Uterus (tissue), 4 donors: ENCODE measurements around the gene CCDC195. TPM values are rescaled to one million over a fixed set of nuclear protein-coding genes. Genes with fewer than 3 reads are reported as not detected.

Experiments
- DNase-seq, 2 donors: peaks; one replicate each; pipeline ENCODE4 v3.0.0-alpha.2; 2019 to 2020
- H3K27ac ChIP-seq, 2 donors: fragments of 200-600 bp; sonication (generic); 1 replicate in 1 of 2; 2 replicates in 1 of 2; pipeline ENCODE4 v1.5.1; 2016 to 2018
- H3K27me3 ChIP-seq, 2 donors: fragments of 200-600 bp; sonication (generic); one replicate each; pipeline ENCODE4 v1.5.1; 2018 to 2019; ENCODE audit warnings: control low read depth in 1 of 2
- H3K36me3 ChIP-seq, 2 donors: fragments of 200-600 bp; sonication (generic); one replicate each; pipeline ENCODE4 v1.5.1; 2019; ENCODE audit warnings: control low read depth in 1 of 2
- H3K4me1 ChIP-seq, 2 donors: fragments of 200-600 bp; sonication (generic); one replicate each; pipeline ENCODE4 v1.5.1; 2018 to 2019; ENCODE audit warnings: control low read depth in 1 of 2
- H3K4me3 ChIP-seq, 2 donors: fragments of 200-600 bp; sonication (generic); 1 replicate in 1 of 2; 2 replicates in 1 of 2; pipeline ENCODE4 v1.5.1; 2018 to 2019; ENCODE audit warnings: mild to moderate bottlenecking in 1 of 2
- H3K9me3 ChIP-seq, 2 donors: fragments of 200-600 bp; sonication (generic); one replicate each; pipeline ENCODE4 v1.5.1; 2019; ENCODE audit warnings: control low read depth in 1 of 2
- POLR2A ChIP-seq, 2 donors: fragments of 450-650 bp; IDR thresholded peaks; one replicate each; pipeline ENCODE4 v1.6.1; 2016; ENCODE audit warnings: antibody characterized with exemption in 2 of 2, mild to moderate bottlenecking in 1 of 2, moderate library complexity in 1 of 2
- intact Hi-C: fragments of 100-400 bp; cut with DNase I; formaldehyde crosslinking; loops from one replicate; pipeline ENCODE4 v1.15.1; 2023; ENCODE audit warnings: low total_unique reads
- total RNA-seq, 4 donors: library from RNA; depleted of rRNA in 3 of 4; stranded (reverse); fragments of >200 nt in 3 of 4; gene quantifications; one replicate each; pipeline versions ENCODE4 v1.1.0 to v1.2.4, GENCODE V29; 2014 to 2023
- TF ChIP-seq, protein P1 (sequence below), 4 experiments: fragments of 200-600 bp in 2 of 4; fragments of 450-650 bp in 2 of 4; sonication (generic) in 2 of 4; IDR thresholded peaks; one replicate each; pipeline ENCODE4 v1.5.1; 2016 to 2019; ENCODE audit warnings: antibody characterized with exemption in 4 of 4, mild to moderate bottlenecking in 2 of 4, moderate library complexity in 1 of 4
- donor health status: DM: yes; HTN: yes; CAD: no.

Gene CCDC195
- total RNA-seq, 4 donors from 2014 or later, result not detected

DNA sequence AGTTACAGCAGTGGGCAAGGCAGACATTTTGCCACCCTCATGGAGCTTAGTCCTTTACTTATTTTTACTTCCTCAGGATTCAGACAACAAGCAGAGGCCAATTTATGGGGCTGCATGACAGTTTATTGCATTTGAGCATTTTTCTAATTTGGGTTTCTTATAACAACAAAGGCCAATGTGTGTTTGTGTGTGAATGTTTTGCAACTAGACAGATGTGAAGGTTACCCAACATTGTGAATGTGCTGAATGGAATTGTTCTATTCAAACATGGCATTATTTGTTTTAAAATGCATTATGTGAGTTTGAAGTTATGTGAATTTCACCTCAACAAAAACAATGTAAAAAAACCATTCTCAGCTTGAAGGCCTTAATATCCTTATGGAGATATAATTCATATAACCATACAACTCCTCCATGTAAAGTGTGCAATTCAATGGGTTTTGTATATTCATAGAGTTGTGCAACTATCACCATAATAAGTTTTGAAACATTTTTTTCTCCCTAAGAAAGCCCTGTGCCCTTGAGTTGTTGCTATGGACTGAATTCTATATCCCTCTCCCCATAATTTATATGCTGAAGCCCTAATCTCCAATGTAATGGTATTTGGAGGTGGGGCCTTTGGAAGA lies 57.3 kb downstream of the CCDC195 start:
- Histone ChIP-seq H3K4me1 (no peaks in the 10 kb centered on the region), H3K9me3 (no peaks in the 10 kb centered on the region), H3K36me3 (no peaks in the 10 kb centered on the region), H3K4me3 (no peak overlapping the region), H3K27me3 (no peaks in the 10 kb centered on the region), H3K27ac (no peak overlapping the region)
- intact Hi-C loops, result no loop called here
- no peak for DNase-seq
- TF ChIP-seq, protein P1, sequence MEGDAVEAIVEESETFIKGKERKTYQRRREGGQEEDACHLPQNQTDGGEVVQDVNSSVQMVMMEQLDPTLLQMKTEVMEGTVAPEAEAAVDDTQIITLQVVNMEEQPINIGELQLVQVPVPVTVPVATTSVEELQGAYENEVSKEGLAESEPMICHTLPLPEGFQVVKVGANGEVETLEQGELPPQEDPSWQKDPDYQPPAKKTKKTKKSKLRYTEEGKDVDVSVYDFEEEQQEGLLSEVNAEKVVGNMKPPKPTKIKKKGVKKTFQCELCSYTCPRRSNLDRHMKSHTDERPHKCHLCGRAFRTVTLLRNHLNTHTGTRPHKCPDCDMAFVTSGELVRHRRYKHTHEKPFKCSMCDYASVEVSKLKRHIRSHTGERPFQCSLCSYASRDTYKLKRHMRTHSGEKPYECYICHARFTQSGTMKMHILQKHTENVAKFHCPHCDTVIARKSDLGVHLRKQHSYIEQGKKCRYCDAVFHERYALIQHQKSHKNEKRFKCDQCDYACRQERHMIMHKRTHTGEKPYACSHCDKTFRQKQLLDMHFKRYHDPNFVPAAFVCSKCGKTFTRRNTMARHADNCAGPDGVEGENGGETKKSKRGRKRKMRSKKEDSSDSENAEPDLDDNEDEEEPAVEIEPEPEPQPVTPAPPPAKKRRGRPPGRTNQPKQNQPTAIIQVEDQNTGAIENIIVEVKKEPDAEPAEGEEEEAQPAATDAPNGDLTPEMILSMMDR (IDR thresholded peaks at IDR 0.05), result no peak
- TF ChIP-seq POLR2A (IDR thresholded peaks at IDR 0.05), result no peak

DNA sequence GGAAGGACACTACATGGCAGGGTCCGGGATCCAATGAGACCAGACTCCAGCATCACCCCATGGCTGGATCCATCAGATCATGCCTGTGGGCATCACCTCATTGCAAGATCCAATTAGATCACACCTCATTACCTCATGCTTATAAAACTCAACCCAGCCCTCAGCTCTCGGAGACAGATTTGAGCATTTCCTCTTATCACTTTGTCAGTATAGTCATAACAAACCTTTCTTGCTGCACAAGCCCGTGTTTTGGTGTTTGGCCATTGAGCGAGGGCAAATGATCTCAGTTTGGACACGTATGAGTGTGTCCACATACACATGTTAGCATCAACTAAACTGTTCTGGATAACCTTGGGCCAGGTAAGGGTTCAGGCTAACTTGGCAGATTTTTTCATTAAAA lies 58.8 kb downstream of the CCDC195 start:
- TF ChIP-seq, protein P1 (IDR thresholded peaks at IDR 0.05), result no peak
- TF ChIP-seq POLR2A (IDR thresholded peaks at IDR 0.05), result no peak
- no peaks in the 10 kb centered on the region for H3K4me1 ChIP-seq
- DNase-seq, result no peak
- no peaks in the 10 kb centered on the region for H3K27me3 ChIP-seq
- H3K27ac ChIP-seq, result no peak overlapping the region
- H3K9me3 ChIP-seq, result no peaks in the 10 kb centered on the region
- no peak overlapping the region for H3K4me3 ChIP-seq
- intact Hi-C loops, result no loop called here
- H3K36me3 ChIP-seq, result no peaks in the 10 kb centered on the region

DNA sequence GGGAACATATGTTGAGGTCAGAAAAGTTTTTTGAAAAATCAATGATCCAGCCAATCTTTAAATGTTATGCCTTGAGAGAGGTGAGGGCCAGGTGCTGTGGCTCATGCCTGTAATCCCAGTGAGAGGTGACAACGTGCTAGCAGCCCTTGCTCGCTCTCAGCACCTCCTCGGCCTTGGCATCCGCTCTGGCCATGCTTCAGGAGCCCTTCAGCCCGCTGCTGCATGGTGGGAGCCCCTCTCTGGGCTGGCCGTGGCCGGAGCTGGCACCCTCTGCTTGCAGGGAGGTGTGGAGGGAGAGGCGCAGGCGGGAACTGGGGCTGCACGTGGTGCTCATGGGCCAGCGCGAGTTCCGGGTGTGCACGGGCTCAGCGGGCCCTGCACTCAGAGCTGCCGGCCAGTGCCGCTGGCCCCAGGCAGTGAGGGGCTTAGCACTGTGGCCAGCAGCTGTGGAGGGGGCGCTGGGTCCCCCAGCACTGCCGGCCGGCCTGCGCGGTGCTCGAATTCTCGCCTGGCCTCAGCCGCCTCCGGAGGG lies 61.1 kb downstream of the CCDC195 start:
- H3K4me3 ChIP-seq, result no peak overlapping the region
- H3K27ac ChIP-seq, result no peak overlapping the region
- no peaks in the 10 kb centered on the region for H3K4me1 ChIP-seq
- no peaks in the 10 kb centered on the region for H3K9me3 ChIP-seq
- no peaks in the 10 kb centered on the region for H3K27me3 ChIP-seq
- intact Hi-C loops, result no loop called here
- DNase-seq, result no peak
- no peak for TF ChIP-seq POLR2A (IDR thresholded peaks at IDR 0.05)
- TF ChIP-seq, protein P1 (IDR thresholded peaks at IDR 0.05), result no peak
- H3K36me3 ChIP-seq, result no peaks in the 10 kb centered on the region

Other genes starting within 250 kb of the CCDC195 start
- 100 to 1,000 TPM in 2 of 4 donors, 10 to 100 TPM in 2; 37.4 to 126 (median 97.5) TPM for gene CUL3, start 131.0 kb downstream of the CCDC195 start, total RNA-seq